ENCODE data around the gene PFDN2. TPM values are rescaled to one million over a fixed set of nuclear protein-coding genes. Genes with fewer than 3 reads are reported as not detected.

The PFDN2 gene
- total and polyA plus RNA-seq, 2 of the 8 experiments (the other 6 are each of a cell fraction or from before 2014, with no cell fraction given): 66.2 to 71.2 TPM

DNA sequence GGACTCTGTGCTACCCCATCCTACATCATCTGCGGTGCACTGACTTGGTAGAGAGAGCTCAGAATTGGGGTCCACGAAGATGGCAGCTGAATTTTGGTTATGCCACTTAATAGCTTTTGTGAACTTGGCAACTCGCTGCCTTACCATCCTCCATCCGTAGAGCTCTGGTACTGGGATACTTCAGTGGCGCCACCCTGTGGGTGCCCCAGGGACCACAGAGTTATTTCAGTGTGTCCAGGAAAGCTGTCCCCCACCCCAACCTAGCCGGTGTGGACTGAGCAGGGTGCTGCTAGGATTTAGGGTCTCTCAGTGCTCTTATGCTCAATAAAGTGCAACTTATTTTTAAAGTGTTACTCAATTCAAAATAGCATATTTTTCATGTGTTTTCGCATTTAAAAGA, 63.0 kb downstream of the PFDN2 start (continued):
- TF ChIP-seq ZNF274 (IDR thresholded peaks at IDR 0.05; ENCODE audit: borderline replicate concordance, extremely low read depth, low read length) (no peak), NANOG (IDR thresholded peaks at IDR 0.05; ENCODE audit: insufficient read depth, low read depth, low read length, poor library complexity, severe bottlenecking) (no peak), BACH1 (IDR thresholded peaks at IDR 0.05; ENCODE audit: low read length) (no peak)

Data from H1 (cell line).